KBM-7 (cell line): ENCODE data around the gene FAM120A.

Source experiments
- DNase-seq: peaks from one replicate; pipeline ENCODE4 v3.0.0-alpha.2; 2015
- in situ Hi-C: fragments of 300-500 bp; cut with MboI; formaldehyde crosslinking; loops from 2 replicates; pipeline ENCODE4 v1.14.3; 2020; ENCODE audit warnings: low sequenced_read_pairs, low pct_unique_long_range_greater_than_20kb, mixed read lengths

The FAM120A gene

GRCh38 chr9:93597871-93598646 lies 146.6 kb downstream of the FAM120A start:
- in situ Hi-C loops = loop anchor here (25.0 kb wide), 1 partner anchor 89 kb away; no protein-coding TSS in a partner anchor

DNA sequence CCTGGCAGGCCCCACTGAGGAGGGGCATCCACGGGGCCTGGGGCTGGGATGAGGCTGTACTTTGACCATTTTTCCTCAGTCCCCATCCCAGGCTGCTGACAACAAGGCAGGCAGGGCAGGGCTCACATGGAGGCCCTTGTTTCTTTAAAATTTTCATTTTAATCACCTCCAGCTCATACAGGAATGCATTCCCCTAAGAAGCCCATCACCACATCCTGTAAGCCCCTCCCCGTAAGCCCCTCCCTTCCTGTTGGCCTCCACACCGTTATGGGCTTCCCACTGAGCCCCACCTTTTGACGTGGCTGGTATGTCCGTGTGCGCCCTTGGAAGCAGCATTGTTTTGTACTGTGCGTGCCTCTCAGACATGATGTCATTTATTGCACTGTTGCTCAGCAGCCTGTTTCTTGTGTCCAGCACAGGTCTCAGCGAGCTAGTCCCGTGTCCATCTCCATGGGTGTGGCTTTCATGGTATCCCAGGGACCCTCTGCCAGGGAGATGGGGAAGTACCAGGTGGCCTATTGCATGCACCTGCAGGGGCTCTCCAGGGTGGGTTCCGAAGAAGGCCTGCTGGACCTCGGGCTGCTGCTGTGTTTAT lies 147.3 kb downstream of the FAM120A start:
- no peak for DNase-seq
- in situ Hi-C loops = loop anchor here (25.0 kb wide), 1 partner anchor 89 kb away; no protein-coding TSS in a partner anchor

More at GRCh38 chr9:93597871-93598646, 146.6 kb downstream of the FAM120A start:
- no peak for DNase-seq

GRCh38 chr9:93599571-93600403 lies 148.3 kb downstream of the FAM120A start:
- DNase-seq = no peak
- in situ Hi-C loops = loop anchor here (25.0 kb wide), 1 partner anchor 88 kb away; no protein-coding TSS in a partner anchor

- in situ Hi-C loops = no loop called here
- peak; percentile 38 for DNase-seq
Measured at GRCh38 chr9:93600504-93600903, 149.0 kb downstream of the FAM120A start.

GRCh38 chr9:93601063-93601462 lies 149.6 kb downstream of the FAM120A start:
- in situ Hi-C loops = no loop called here
- DNase-seq = no peak

DNA sequence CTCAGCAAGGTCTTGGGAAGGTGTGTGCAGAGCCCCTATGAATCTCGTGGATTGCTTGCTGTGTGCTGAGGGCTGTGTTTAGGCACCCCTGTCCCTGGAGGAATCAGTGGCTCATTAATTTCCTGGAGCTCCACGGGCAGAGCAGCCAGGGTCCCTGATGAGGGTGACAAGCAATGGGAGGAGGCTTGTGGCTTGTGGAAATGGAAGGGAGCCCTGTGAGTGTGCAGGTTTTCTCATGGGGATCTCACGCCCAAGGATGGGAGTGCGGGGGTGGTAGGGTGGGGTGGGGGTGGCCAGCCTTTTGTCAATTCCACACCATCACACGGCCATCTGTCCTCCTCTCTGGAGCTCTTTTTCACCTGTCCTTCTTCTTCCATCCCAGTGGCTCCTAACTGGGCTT lies 150.2 kb downstream of the FAM120A start:
- in situ Hi-C loops = no loop called here
- no peak for DNase-seq

- in situ Hi-C loops = no loop called here
- no peak for DNase-seq
Measured at GRCh38 chr9:93603011-93603410, 151.5 kb downstream of the FAM120A start.

- in situ Hi-C loops = no loop called here
- DNase-seq = no peak
Measured at GRCh38 chr9:93603906-93604326, 152.4 kb downstream of the FAM120A start.

DNA sequence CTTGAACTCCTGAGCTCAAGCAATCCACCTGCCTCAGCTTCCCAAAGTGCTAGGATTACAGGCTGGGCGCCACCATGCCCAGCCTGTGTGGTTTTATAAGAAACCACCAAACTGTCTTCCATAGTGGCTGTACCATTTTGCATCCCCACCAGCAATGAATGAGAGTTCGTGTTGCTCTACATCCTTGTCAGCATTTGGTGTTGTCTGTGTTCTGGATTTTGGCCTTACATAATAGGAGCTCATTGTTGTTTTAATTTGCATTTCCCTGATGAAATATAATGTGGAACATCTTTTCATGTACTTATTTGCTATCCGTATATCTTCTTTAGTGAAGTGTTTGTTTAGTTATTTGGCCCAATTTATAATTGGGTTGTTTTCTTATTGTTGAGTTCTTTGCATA lies 154.7 kb downstream of the FAM120A start:
- in situ Hi-C loops = no loop called here
- DNase-seq = no peak

DNA sequence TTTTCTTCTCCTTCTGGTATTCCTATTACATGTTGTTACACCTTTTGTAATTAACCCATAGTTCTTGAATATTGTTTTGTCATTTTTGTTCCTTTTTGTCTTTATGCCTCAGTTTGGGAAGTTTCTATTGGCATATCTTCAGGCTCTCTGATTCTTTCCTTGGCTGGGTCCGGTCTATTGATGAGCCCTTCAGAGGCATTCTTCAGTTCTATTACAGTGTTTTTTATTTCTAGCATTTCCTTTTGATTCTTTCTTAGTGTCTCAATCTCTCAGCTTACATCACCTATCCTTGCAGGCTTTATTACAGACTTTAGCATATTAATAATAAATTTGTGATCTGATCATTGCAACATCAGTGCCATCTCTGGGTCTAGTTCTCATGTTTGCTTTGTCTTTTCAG lies 158.7 kb downstream of the FAM120A start:
- in situ Hi-C loops = no loop called here

DNA sequence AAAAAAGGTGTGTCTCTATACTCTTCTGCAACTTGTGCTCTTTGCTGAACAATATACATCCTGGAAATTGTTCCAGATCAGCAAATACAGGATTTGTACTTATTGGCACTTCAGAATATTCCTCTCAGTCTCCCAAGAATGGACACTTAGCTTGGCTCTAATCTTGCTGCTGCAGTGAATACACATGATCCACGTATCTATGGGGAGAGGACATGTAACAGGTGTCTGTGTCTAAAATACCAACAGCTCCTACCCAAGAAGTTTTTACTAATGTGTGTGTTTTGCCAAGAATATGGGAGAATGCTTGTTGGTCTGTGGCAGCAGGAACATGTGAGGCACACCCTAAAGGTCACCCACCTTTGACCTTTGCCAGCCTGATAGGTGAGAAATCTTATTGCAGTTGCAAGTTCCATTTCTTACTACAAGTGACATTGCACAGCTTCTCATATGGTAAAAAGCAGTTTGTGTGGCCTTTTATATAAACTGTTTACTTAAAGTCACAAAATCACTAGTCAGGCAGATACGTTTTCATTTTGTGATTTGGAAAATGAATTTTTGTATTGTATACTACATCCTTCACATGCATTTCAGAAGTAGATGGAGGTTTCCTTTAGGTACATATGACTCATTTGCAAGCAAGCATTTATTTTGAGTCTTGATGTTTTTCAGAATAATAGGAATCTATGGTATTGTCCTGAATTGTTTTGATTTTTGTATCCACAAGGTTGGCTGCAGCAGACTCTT lies 160.7 kb downstream of the FAM120A start:
- DNase-seq = no peak
- in situ Hi-C loops = no loop called here

More for the DNA sequence above, 158.7 kb downstream of the FAM120A start:
- no peak for DNase-seq

DNA sequence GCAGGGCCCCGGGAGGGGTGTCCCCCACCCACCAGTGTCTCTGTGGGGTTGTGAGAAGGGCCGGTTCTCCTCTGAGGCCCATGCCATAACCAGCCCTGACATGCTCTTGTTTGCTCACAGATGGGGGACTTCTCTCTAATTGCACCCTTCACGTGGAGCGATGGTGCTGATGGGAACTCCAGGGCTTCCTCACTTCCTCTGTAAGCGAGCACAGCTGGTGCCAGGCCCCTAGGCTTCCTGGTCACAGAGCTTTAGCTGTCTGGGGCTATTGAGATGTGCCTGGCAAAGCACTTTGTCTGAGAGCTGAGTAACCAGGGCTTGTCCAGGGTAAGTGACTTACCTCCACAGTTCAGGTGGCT lies 161.3 kb downstream of the FAM120A start:
- DNase-seq = peak; percentile 12
- in situ Hi-C loops = no loop called here

DNA sequence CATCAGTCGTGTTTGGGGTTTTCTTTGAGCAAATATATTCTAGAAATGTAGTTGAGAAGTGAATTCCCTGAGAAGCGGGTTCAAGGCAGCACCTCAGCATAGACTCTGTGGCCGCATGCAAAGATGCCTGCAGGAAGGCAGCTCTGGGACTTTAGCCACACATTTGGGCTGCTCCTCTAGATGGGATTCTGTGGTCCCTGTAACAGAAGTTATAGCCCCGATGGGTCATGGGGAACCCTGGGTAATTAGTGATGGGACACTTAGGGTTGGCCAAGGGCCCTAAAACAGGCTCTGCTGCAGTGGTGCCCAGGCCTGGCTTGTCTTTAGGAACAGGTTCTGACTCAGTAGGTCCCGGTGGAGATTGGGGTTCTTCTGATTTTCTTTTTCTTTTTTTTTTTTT lies 161.7 kb downstream of the FAM120A start:
- no peak for DNase-seq
- in situ Hi-C loops = no loop called here

DNA sequence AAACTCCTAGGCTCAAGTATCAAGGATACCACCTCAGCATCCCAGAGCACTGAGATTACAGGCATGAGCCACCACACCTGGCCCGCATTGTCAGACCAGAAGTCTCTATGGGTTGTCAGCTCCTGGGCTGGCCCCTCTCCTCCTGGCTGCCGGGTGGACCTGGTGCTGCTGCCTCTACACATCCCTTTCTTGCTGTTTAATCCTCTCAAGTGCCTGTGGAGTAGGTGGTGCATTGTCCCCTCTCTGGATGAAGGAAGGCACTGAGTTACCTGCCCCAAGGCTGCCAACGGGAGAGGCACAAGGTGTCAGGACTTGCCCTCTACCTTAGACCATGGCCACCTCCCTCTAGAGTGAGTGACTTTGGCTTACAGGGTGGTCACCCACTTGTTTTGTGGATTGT lies 162.3 kb downstream of the FAM120A start:
- in situ Hi-C loops = no loop called here
- no peak for DNase-seq

DNA sequence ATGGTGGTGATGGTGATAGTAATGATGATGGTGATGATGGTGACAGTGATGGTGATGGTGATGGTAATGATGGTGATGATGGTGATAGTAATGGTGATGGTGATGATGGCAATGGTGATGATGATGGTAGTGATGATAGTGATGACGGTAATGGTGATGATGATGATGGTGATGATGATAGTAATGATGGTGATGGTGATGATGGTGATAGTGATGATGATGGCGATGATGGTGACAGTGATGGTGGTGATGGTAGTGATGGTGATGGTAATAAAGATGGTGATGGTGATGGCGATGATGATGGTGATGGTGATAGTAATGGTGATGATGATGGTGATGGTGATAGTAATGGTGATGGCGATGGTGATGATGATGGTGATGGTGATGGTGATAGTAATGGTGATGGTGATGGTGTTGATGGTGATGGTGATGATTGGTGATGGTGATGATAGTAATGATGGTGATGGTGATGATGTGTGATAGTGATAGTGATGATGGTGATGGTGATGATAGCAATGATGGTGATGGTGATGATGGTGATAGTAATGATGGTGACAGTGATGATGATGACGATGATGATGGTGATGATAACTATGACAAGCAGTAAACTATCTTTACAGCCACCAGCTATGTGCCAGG lies 163.5 kb downstream of the FAM120A start:
- in situ Hi-C loops = no loop called here
- no peak for DNase-seq
